PC-3 (cell line): ENCODE measurements around the gene CLCN5. TPM values are rescaled to one million over a fixed set of nuclear protein-coding genes. Genes with fewer than 3 reads are reported as not detected.

ENCODE experiments used
- ATAC-seq: fragments of 200-7000 bp; cut with Tn5 transposase; 2 replicates; pipeline ENCODE4 v1.9.1; 2020; ENCODE audit warnings: mild to moderate bottlenecking, moderate library complexity
- BruUV-seq: library from RNA; stranded (reverse); fragments of 400-500 nt; replicated peaks from 2 replicates; lab custom pipeline; 2021; lab: Mats Ljungman, UMichigan
- CTCF ChIA-PET: fragments of 300-600 bp; sonication (Branson Sonifier 250); formaldehyde crosslinking; loops from one replicate; lab custom pipeline; 2022; ENCODE audit warnings: antibody characterized with exemption; lab: Charles Lee
- POLR2A ChIA-PET: fragments of 300-600 bp; sonication (Branson Sonifier 250); formaldehyde crosslinking; loops from one replicate; lab custom pipeline; 2022; ENCODE audit warnings: antibody characterized with exemption; ENCODE audit not compliant: unreplicated experiment; lab: Charles Lee
- DNase-seq: peaks from one replicate; pipeline ENCODE4 v3.0.0-alpha.2; 2015
- H2AFZ ChIP-seq: fragments of 300-600 bp; sonication (generic); 2 replicates; pipeline ENCODE4 v1.6.0; 2016; ENCODE audit warnings: antibody characterized with exemption, low read length
- H3F3A ChIP-seq: fragments of 300-600 bp; sonication (generic); one replicate; pipeline ENCODE4 v1.6.0; 2017; ENCODE audit warnings: antibody characterized with exemption, low read length, control low read depth, mild to moderate bottlenecking; ENCODE audit not compliant: unreplicated experiment
- H3K27ac ChIP-seq: fragments of 300-600 bp; sonication (generic); 2 replicates; pipeline ENCODE4 v1.5.1; 2016; ENCODE audit warnings: mild to moderate bottlenecking, low read length
- H3K27me3 ChIP-seq: fragments of 300-600 bp; sonication (generic); 2 replicates; pipeline ENCODE4 v1.6.1; 2016; ENCODE audit warnings: low read length, mixed read lengths
- H3K36me3 ChIP-seq: fragments of 300-600 bp; sonication (generic); 2 replicates; pipeline ENCODE4 v1.6.1; 2016; ENCODE audit warnings: low read depth, mixed run types, low read length, mixed read lengths
- H3K4me1 ChIP-seq: fragments of 300-600 bp; sonication (generic); 2 replicates; pipeline ENCODE4 v1.5.1; 2016; ENCODE audit warnings: low read length; ENCODE audit not compliant: insufficient read depth
- H3K4me2 ChIP-seq: fragments of 300-600 bp; sonication (generic); 2 replicates; pipeline ENCODE4 v1.6.0; 2016; ENCODE audit warnings: low read length
- H3K4me3 ChIP-seq: fragments of 300-600 bp; sonication (generic); 2 replicates; pipeline ENCODE4 v1.5.1; 2016; ENCODE audit warnings: mild to moderate bottlenecking, low read length, mixed read lengths
- H3K79me2 ChIP-seq: fragments of 300-600 bp; sonication (generic); 2 replicates; pipeline ENCODE4 v1.6.1; 2017; ENCODE audit warnings: low read length, mixed read lengths
- H3K9ac ChIP-seq: fragments of 300-600 bp; sonication (generic); 2 replicates; pipeline ENCODE4 v1.6.0; 2016; ENCODE audit warnings: mild to moderate bottlenecking, low read length
- H3K9me2 ChIP-seq: fragments of 300-600 bp; sonication (generic); replicated peaks from 2 replicates; pipeline ENCODE4 v1.6.1; 2016; ENCODE audit warnings: mixed run types, low read length, mixed read lengths
- H3K9me3 ChIP-seq: fragments of 300-600 bp; sonication (generic); 2 replicates; pipeline ENCODE4 v1.6.1; 2016; ENCODE audit warnings: low read length, mixed read lengths
- H4K20me1 ChIP-seq: fragments of 300-600 bp; sonication (generic); 2 replicates; pipeline ENCODE4 v1.6.1; 2016; ENCODE audit warnings: low read length, mixed read lengths
- CTCF ChIP-seq: fragments of 300-600 bp; sonication (generic); conservative IDR thresholded peaks from 2 replicates; pipeline ENCODE4 v1.5.1; 2017; ENCODE audit warnings: antibody characterized with exemption, low read depth, mild to moderate bottlenecking, low read length
- EZH2 ChIP-seq: fragments of 300-600 bp; sonication (generic); IDR thresholded peaks from one replicate; pipeline ENCODE4 v1.6.1; 2017; ENCODE audit warnings: antibody characterized with exemption, mild to moderate bottlenecking, low read length; ENCODE audit not compliant: unreplicated experiment
- EZH2phosphoT487 ChIP-seq: fragments of 300-600 bp; sonication (generic); IDR thresholded peaks from 2 replicates; pipeline ENCODE4 v1.6.1; 2018; ENCODE audit warnings: mild to moderate bottlenecking, antibody characterized with exemption, low read length, borderline replicate concordance
- intact Hi-C: fragments of 100-400 bp; cut with micrococcal nuclease; formaldehyde crosslinking; loops from 2 replicates; pipeline ENCODE4 v1.9.0; 2023
- total RNA-seq: library from RNA; depleted of rRNA; stranded (reverse); fragments of >200 nt; gene quantifications from 2 replicates; pipeline ENCODE4 v1.2.3, GENCODE V29; 2014

The CLCN5 gene
- total RNA-seq, 1 experiment from 2014 or later: 5.9 TPM

- POLR2A ChIA-PET: interaction anchor here (0.5 to 1.0 kb wide), 2 partner anchors 224 to 688 kb away, joined by 3 read pairs; no protein-coding TSS in a partner anchor
- H3K79me2 ChIP-seq: no peaks in the 10 kb centered on the region
- peak within 1 kb of the TSS; percentile 68 for H3K9ac ChIP-seq
- peak; percentile 59 for TF ChIP-seq CTCF
- TF ChIP-seq EZH2: no peak
- no peaks in the 10 kb centered on the region for H3F3A ChIP-seq
- ATAC-seq (peak; percentile 86), DNase-seq (peak; percentile 78)
- H3K4me1 ChIP-seq: peaks cover 8% of the 10 kb centered on the region; the same call in 1 of the 2 replicates
- intact Hi-C loops: loop anchor here (5.0 kb wide), 2 partner anchors 43 to 323 kb away; partner anchors contain the start of genes AKAP4, CCNB3 and CLCN5
- CTCF ChIA-PET: interaction anchor here (0.6 kb wide), 1 partner anchor 1060 kb away, joined by 4 read pairs; no protein-coding TSS in a partner anchor
- BruUV-seq: TSS peak; percentile 60
- H3K27me3 ChIP-seq: no peaks in the 10 kb centered on the region
- H3K36me3 ChIP-seq: no peaks in the 10 kb centered on the region
- peak within 1 kb of the TSS; percentile 68 for H3K4me3 ChIP-seq
- no peaks in the 10 kb centered on the region for H3K9me3 ChIP-seq
- no peaks in the 10 kb centered on the region for H4K20me1 ChIP-seq
- H2AFZ ChIP-seq: peak within 1 kb of the TSS; percentile 80
- H3K9me2 ChIP-seq: no peaks in the 10 kb centered on the region
- H3K4me2 ChIP-seq: peak within 1 kb of the TSS; percentile 80
- peak within 1 kb of the TSS; percentile 54 for H3K27ac ChIP-seq
These were observed 43.4 kb upstream of the CLCN5 start, which contains the start of gene USP27X for GRCh38 chrX:49878834-49879655. TSS of gene USP27X (plus strand) at chrX:49879484. CDS start at chrX:49880308, 824 bp downstream.

GRCh38 chrX:49879656-49880277 is 42.6 kb upstream of the CLCN5 start:
- intact Hi-C loops: loop anchor here (5.0 kb wide), 2 partner anchors 43 to 323 kb away; partner anchors contain the start of genes AKAP4, CCNB3 and CLCN5
- ATAC-seq (peak; percentile 1; the same call in 1 of the 2 replicates), DNase-seq (no peak)
- TF ChIP-seq EZH2 (no peak), EZH2phosphoT487 (no peak), CTCF (no peak)
- no peaks in the 10 kb centered on the region for H4K20me1 ChIP-seq
- ChIA-PET CTCF (no interaction called here), POLR2A (interaction anchor here (0.5 kb wide), 1 partner anchor 224 kb away, joined by 3 read pairs; no protein-coding TSS in a partner anchor)
- no peaks in the 10 kb centered on the region for H3K36me3 ChIP-seq
- no peak overlapping the region for H3K27ac ChIP-seq
- H3K4me3 ChIP-seq: peak overlapping the region; percentile 68
- peak overlapping the region; percentile 68 for H3K9ac ChIP-seq
- no peaks in the 10 kb centered on the region for H3K27me3 ChIP-seq
- peak overlapping the region; percentile 80 for H3K4me2 ChIP-seq
- peaks cover 8% of the 10 kb centered on the region; the same call in 1 of the 2 replicates for H3K4me1 ChIP-seq
- H3K9me3 ChIP-seq: no peaks in the 10 kb centered on the region
- H2AFZ ChIP-seq: peak overlapping the region; percentile 80
- no peaks in the 10 kb centered on the region for H3K9me2 ChIP-seq
- no peaks in the 10 kb centered on the region for H3K79me2 ChIP-seq
- H3F3A ChIP-seq: no peaks in the 10 kb centered on the region
- BruUV-seq: no TSS peak
